Neuron (in vitro differentiated cells): ENCODE data around the gene LRGUK.
"Not testable (repeated sequence)": the region's sequence is repeated elsewhere in the genome, so short reads cannot be mapped to it uniquely, and the experiment has no call there.

ENCODE experiments used
- H2AFZ ChIP-seq: one replicate; pipeline ENCODE4 v1.6.1; 2013; ENCODE audit warnings: low read depth, mild to moderate bottlenecking, inconsistent platforms, low read length, moderate library complexity
- H3K27me3 ChIP-seq: one replicate; pipeline ENCODE4 v1.6.1; 2013; ENCODE audit warnings: low read length; ENCODE audit not compliant: insufficient read depth
- H3K36me3 ChIP-seq: one replicate; pipeline ENCODE4 v1.6.1; 2013; ENCODE audit warnings: low read length; ENCODE audit not compliant: insufficient read depth
- H3K4me1 ChIP-seq: one replicate; pipeline ENCODE4 v1.6.1; 2013; ENCODE audit warnings: low read length; ENCODE audit not compliant: insufficient read depth
- H3K4me3 ChIP-seq: 2 replicates; pipeline ENCODE4 v1.5.1; 2013; ENCODE audit warnings: mild to moderate bottlenecking, low read length, moderate library complexity
- H3K9me3 ChIP-seq: one replicate; pipeline ENCODE4 v1.6.1; 2013; ENCODE audit warnings: low read length

Gene LRGUK

DNA sequence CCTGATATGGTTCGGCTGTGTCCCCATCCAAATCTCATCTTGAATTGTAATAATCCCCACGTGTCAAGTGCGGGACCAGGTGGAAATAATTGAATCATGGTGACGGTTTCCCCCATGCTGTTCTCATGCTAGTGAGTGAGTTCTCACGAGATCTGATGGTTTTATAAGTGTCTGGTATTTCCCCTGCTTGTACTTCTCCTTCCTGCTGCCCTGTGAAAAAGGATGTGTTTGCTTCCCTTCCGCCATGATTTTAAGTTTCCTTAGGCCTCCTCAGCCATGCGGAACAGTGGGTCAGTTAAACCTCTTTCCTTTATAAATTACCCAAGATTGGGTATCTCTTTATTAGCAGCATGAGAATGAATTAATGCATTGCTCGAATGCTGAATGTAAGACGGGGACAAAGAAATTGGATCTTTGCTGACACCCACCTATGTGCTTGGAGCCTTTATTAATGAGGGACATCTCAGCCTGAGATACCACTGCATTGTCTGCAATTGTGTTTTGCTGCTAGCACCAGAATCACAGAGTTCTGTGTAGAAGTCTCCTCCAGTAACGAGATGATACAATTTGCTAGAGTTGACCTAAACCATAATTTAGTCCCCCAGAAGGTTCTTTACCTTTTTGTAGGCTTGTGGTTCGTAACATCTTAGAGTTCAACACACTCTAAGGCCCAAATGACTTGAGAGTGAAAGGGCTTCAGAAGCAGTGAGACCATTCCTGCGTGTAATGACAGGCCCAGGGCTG lies 160.9 kb downstream of the LRGUK start:
- no peak overlapping the region for H2AFZ ChIP-seq
- H3K9me3 ChIP-seq, result no peaks in the 10 kb centered on the region
- H3K36me3 ChIP-seq, result peaks cover 4% of the 10 kb centered on the region
- no peak overlapping the region for H3K4me3 ChIP-seq
- no peaks in the 10 kb centered on the region for H3K27me3 ChIP-seq
- peaks cover 10% of the 10 kb centered on the region for H3K4me1 ChIP-seq

DNA sequence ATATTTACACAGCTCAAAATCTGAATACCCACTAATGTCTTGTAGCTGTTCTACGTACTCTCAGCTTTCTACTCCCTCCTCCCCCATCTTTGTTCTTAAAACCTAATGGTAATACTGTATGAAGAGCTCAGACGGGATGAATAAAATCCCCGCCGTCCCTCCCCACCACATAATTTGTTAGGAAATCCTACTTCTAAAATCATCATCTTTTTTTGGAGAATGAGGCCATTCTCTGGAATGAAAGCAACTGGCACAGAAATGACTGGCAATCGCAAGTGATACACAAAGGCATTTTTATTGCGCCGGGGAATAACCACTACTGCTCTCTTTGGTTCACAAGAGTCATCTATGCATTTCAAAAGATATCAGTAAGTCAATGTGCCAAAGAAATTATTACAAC lies 162.3 kb downstream of the LRGUK start:
- Histone ChIP-seq H3K36me3 (peaks cover 10% of the 10 kb centered on the region), H2AFZ (no peak overlapping the region), H3K4me1 (peaks cover 1% of the 10 kb centered on the region), H3K9me3 (no peaks in the 10 kb centered on the region), H3K27me3 (no peaks in the 10 kb centered on the region), H3K4me3 (no peak overlapping the region)

DNA sequence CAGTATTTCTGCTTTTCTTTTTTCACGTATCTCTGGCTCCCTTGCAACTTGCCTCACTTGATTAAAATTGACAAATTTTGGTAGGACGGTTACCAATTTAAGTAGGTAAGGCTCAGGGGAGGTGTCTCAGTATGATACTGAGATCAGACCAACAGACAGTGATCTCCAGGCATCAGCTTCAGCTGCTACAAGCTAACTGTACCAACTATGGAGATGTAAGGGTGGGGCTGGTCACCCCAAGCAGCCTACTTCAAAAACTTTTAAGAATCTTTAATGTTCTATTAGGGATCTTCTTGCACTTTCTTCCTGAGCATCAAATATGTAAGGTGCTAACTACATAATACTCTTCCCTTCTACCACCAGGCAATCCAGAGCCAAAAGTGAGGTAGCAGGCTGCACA lies 162.7 kb downstream of the LRGUK start:
- H3K4me3 ChIP-seq, result no peak overlapping the region

DNA sequence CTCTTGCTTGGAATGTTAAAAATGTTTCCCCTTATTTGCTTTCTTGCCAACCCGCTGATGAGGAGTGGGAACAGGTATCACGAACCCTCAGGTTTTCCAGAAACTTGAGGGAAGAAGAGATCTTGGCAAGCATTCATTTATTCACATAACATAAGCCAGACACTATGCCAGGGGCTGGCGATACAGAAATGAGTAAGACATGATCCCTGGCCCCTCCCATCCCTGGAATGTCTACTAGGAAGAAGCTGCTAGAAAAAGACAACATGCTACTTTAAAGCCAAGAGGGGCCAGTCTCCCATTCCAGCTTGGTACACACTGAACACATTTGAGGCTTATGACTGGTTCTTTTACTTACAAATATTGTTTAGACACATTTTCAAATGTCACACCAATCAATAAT lies 163.1 kb downstream of the LRGUK start:
- Histone ChIP-seq H2AFZ (no peak overlapping the region), H3K27me3 (no peaks in the 10 kb centered on the region), H3K9me3 (peaks cover 2% of the 10 kb centered on the region), H3K4me3 (no peak overlapping the region), H3K4me1 (no peaks in the 10 kb centered on the region), H3K36me3 (peaks cover 18% of the 10 kb centered on the region)

More for the DNA sequence above, 162.7 kb downstream of the LRGUK start:
- Histone ChIP-seq H2AFZ (no peak overlapping the region), H3K4me1 (no peaks in the 10 kb centered on the region), H3K27me3 (no peaks in the 10 kb centered on the region), H3K36me3 (peaks cover 14% of the 10 kb centered on the region), H3K9me3 (peaks cover under 1% of the 10 kb centered on the region)

DNA sequence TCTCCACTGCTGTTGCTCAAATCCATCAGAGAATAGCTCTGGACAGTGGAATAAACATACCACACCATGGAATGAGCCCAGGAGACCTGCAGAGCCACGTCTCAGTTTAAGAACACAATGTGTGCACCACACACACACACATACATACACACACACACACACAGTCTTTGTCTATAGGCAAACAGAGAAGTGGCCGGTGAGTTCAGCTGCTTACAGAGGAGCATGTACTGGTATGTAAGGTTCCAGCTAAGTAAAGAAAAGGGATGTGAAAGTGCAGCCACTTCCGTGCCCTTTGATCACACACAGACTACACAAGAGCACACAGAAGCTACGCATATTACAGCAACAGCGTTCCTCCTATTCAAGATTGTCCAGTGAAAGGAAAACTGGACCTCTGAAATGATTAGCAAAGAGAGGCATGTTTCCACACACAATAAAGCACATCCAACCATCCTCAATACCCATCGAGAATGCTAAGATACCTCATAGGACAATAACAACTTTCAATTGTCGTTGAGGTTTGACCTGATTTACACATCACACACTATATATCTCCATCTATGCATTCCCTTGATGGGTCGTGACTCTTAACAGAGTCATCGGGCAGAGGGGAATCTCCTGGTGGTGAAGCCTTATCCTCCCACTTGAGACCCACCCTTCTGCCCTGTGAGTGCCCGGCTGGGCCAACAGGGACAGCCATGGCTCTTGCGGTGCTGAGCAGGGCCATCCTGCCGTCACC lies 166.0 kb downstream of the LRGUK start:
- Histone ChIP-seq H2AFZ (no peak overlapping the region), H3K4me3 (no peak overlapping the region), H3K36me3 (peaks cover 37% of the 10 kb centered on the region), H3K4me1 (no peaks in the 10 kb centered on the region), H3K27me3 (no peaks in the 10 kb centered on the region), H3K9me3 (peaks cover 5% of the 10 kb centered on the region)

DNA sequence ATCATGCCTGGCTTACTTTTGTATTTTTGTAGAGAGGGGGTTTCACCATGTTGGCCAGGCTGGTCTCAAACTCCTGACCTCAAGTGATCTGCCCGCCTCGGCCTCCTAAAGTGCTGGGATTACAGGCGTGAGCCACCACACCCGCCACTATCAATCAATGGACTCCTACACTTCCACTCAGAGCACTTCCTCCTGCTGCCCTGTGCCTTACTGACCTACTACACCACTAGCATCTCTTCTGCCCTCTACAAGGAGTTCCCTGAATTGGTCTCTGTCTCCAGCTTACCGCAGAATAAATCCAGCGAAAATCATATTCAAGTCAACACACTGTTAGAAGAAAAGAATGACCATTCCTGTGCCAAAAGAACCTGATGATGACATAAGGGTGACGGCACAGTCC lies 168.8 kb downstream of the LRGUK start:
- not testable (repeated sequence) for H2AFZ ChIP-seq, H3K9me3 ChIP-seq, H3K4me1 ChIP-seq, H3K27me3 ChIP-seq, H3K4me3 ChIP-seq
- peaks cover 56% of the 10 kb centered on the region for H3K36me3 ChIP-seq

DNA sequence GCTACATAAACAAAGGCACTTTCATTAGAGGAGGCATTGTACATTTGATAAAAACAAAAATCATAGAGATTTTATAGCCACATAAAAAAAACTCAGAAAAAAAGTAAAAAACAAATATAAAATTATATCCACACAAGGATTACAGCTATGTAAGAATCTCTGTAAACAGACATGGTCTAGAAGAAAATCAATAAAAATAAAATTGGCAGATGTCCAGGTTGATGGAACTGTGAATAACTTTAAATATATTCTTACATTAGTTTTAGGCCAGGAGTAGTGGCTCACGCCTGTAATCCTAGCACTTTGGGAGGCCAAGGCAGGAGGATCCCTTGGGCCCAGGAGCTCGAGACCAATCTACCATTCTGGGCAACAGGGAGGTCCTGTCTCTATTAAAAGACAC lies 170.3 kb downstream of the LRGUK start:
- Histone ChIP-seq H3K9me3 (peaks cover 5% of the 10 kb centered on the region), H3K4me3 (no peak overlapping the region), H3K27me3 (no peaks in the 10 kb centered on the region), H3K36me3 (peaks cover 70% of the 10 kb centered on the region), H2AFZ (no peak overlapping the region), H3K4me1 (no peaks in the 10 kb centered on the region)

DNA sequence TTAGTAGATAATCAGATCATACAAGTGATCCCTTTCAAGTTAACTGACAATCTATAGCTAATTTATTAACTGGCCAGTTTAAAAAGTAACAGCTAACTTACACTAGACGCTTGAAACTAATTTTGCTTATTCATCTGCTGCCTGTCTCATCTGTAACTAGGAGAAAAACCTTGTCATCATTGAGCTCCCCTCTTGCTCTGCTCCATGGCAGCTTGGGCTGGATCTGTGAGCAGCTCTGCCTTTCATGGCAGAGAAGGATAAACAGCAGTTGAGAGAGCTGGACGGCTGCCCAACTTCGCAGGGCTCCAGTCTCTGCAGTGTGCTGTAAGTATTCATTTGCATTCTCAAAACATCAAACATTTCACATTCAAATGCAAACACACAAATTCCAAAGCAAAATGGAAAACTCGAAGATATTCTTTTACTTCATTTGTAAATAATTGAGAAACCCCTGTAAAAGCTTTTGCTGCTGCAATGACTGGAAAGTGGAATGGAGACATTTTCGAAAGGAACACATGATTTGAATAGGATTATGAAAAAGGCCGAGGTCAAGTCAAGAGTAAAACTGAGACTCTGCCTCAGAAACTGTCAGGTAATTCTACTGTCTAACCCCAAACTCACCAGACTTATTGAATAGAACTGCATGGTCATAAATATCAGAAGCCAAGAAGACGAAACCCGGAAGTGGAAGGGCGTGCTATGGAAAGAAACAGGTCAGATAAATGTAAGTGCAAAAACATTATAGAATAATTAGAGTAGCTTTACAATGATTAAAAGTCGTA lies 172.0 kb downstream of the LRGUK start:
- no peak overlapping the region for H3K4me3 ChIP-seq
- peaks cover 77% of the 10 kb centered on the region for H3K36me3 ChIP-seq
- no peak overlapping the region for H2AFZ ChIP-seq
- H3K9me3 ChIP-seq, result peaks cover 5% of the 10 kb centered on the region
- H3K27me3 ChIP-seq, result no peaks in the 10 kb centered on the region
- H3K4me1 ChIP-seq, result no peaks in the 10 kb centered on the region

DNA sequence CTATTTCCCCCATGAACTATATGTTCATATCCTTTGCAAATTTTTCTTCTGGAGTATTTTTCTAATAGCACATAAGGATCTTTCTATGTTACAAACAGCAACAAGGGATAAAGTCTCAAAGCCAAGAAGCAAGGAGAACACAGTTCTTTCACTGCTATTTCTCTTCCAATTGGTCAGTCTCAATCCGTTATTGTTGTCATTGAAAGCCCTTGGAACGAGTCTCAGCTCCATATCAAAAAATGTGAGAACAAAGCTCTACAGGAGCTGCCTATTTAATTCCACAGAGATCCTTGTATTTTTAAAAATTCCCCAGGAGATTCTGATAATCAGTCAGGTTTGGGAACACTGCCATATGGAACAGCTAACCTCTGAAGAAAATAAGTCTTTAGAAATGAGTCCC lies 173.8 kb downstream of the LRGUK start:
- Histone ChIP-seq H3K36me3 (peaks cover 78% of the 10 kb centered on the region), H3K4me3 (no peak overlapping the region), H2AFZ (no peak overlapping the region), H3K9me3 (peaks cover 3% of the 10 kb centered on the region), H3K27me3 (no peaks in the 10 kb centered on the region), H3K4me1 (no peaks in the 10 kb centered on the region)

DNA sequence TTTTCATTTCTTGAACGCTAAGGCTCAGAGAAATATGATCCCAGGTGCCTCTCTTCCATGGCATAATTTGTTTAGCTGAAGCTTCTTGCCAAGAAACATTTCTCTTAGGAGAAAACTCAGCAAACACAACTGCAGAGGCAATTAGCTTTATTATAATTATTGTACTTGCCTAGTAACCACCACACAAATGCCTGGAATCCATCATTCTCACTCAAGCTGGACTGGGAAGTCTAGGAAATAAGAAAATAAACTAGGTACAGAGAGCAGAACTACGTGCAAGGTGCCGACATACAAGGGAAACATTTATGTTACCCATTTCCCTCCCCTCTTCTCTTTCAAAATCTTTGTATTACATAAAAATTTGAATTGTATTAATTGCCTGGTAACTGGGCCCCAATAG lies 174.5 kb downstream of the LRGUK start:
- Histone ChIP-seq H3K27me3 (no peaks in the 10 kb centered on the region), H3K9me3 (no peaks in the 10 kb centered on the region), H3K4me3 (no peak overlapping the region), H3K36me3 (peaks cover 74% of the 10 kb centered on the region), H3K4me1 (no peaks in the 10 kb centered on the region), H2AFZ (no peak overlapping the region)

DNA sequence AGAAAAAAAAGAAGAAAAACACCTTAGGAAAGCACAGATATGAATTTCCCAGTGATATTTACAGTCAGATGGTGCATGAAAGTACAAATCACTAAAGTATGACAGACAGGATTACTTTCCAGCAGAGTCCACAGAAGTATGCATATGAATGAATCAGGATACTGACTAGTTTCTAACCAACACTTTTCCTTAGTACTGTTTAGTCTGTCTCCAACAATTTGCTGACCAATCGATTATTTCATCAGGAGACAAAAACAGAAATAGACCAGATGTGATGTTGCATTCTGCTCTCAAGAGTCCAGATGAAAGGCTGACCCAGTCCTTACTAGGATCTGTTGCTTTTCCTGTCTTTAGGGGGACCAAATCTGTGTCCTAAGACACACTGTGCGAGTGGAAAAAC lies 175.0 kb downstream of the LRGUK start:
- H3K4me1 ChIP-seq, result no peaks in the 10 kb centered on the region
- no peaks in the 10 kb centered on the region for H3K27me3 ChIP-seq
- peaks cover 74% of the 10 kb centered on the region for H3K36me3 ChIP-seq
- no peaks in the 10 kb centered on the region for H3K9me3 ChIP-seq
- no peak overlapping the region for H2AFZ ChIP-seq
- no peak overlapping the region for H3K4me3 ChIP-seq

DNA sequence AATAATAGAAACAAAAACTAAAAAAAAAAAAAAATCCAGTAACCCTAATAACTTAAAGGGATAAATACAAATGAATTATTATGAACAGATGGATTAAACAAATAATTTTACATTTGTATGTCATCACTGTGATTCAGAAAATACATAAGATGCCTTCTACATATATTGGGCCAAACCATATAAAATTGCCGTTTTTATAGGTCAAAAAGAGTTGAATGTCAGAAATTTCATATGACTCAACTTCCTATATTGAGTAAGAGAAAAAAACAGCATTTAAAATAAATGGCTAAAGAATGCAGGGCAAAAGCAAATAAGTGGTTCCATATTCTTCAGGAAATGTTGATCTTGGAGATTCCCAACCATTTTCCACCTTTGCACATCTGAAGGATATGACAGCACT lies 180.2 kb downstream of the LRGUK start:
- no peak overlapping the region for H3K4me3 ChIP-seq
- H3K4me1 ChIP-seq, result no peaks in the 10 kb centered on the region
- H3K9me3 ChIP-seq, result no peaks in the 10 kb centered on the region
- no peaks in the 10 kb centered on the region for H3K27me3 ChIP-seq
- H3K36me3 ChIP-seq, result peaks cover 41% of the 10 kb centered on the region
- H2AFZ ChIP-seq, result no peak overlapping the region

DNA sequence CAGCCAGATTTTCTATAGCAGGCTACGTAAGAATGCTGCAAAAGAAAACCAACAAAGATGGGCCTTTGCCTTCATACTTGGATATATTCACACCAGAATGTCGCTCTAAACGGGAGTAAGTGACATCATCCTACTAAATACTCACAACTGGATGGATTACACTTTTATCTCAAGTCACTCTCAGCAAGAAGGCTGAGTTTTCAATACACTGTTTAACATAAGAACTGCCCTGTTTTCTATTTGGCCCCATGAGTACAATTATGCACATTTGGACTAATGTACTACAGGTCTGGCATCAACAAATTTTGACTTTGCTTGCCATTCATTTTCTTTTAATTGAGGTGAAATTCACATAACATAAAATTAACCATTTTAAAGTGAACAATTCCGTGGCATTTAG lies 181.4 kb downstream of the LRGUK start:
- Histone ChIP-seq H3K27me3 (no peaks in the 10 kb centered on the region), H3K4me1 (no peaks in the 10 kb centered on the region), H2AFZ (no peak overlapping the region), H3K4me3 (no peak overlapping the region), H3K9me3 (no peaks in the 10 kb centered on the region), H3K36me3 (peaks cover 36% of the 10 kb centered on the region)
